H9 (cell line): ENCODE data around the gene UNC5C. TPM values are rescaled to one million over a fixed set of nuclear protein-coding genes. Genes with fewer than 3 reads are reported as not detected.

Experiments
- DNase-seq: peaks from one replicate; pipeline ENCODE4 v3.0.0-alpha.2; 2017
- H2AFZ ChIP-seq: one replicate; pipeline ENCODE4 v1.6.1; 2013; ENCODE audit warnings: mild to moderate bottlenecking, low read length, control low read depth, moderate library complexity
- H2AK5ac ChIP-seq: 2 replicates; pipeline ENCODE4 v1.6.1; 2013; ENCODE audit warnings: low read length, control low read depth, mixed read lengths; ENCODE audit not compliant: insufficient read length
- H2BK120ac ChIP-seq: one replicate; pipeline ENCODE4 v1.6.1; 2013; ENCODE audit warnings: low read depth, mild to moderate bottlenecking, low read length, control low read depth, inconsistent platforms; ENCODE audit not compliant: poor library complexity, severe bottlenecking
- H2BK12ac ChIP-seq: 2 replicates; pipeline ENCODE4 v1.6.1; 2013; ENCODE audit warnings: low read length, control low read depth, mixed read lengths, low read depth; ENCODE audit not compliant: insufficient read length
- H2BK15ac ChIP-seq: 2 replicates; pipeline ENCODE4 v1.6.1; 2013; ENCODE audit warnings: low read depth, low read length, control low read depth
- H2BK20ac ChIP-seq: one replicate; pipeline ENCODE4 v1.6.1; 2013; ENCODE audit warnings: low read depth, mild to moderate bottlenecking, low read length, control low read depth, inconsistent platforms; ENCODE audit not compliant: poor library complexity, severe bottlenecking
- H2BK5ac ChIP-seq: 2 replicates; pipeline ENCODE4 v1.6.1; 2013; ENCODE audit warnings: low read length, control low read depth, mixed read lengths; ENCODE audit not compliant: insufficient read length
- H3K14ac ChIP-seq: 2 replicates; pipeline ENCODE4 v1.6.1; 2013; ENCODE audit warnings: low read length, control low read depth; ENCODE audit not compliant: insufficient read depth
- H3K18ac ChIP-seq: 2 replicates; pipeline ENCODE4 v1.6.1; 2013; ENCODE audit warnings: low read depth, mild to moderate bottlenecking, mixed read lengths, low read length, control low read depth; ENCODE audit not compliant: insufficient read length
- H3K23ac ChIP-seq: 2 replicates; pipeline ENCODE4 v1.6.1; 2013; ENCODE audit warnings: low read length, control low read depth, mixed read lengths, low read depth; ENCODE audit not compliant: insufficient read length
- H3K23me2 ChIP-seq: 2 replicates; pipeline ENCODE4 v1.6.1; 2013; ENCODE audit warnings: low read depth, mild to moderate bottlenecking, mixed read lengths, low read length, control low read depth; ENCODE audit not compliant: insufficient read length, poor library complexity, severe bottlenecking
- H3K27ac ChIP-seq: 2 replicates; pipeline ENCODE4 v1.5.1; 2013; ENCODE audit warnings: low read length, control low read depth, mixed read lengths, low read depth; ENCODE audit not compliant: insufficient read length
- H3K27me3 ChIP-seq: 2 replicates; pipeline ENCODE4 v1.6.1; 2013; ENCODE audit warnings: low read length, control low read depth, inconsistent platforms; ENCODE audit not compliant: insufficient read depth
- H3K4ac ChIP-seq: 2 replicates; pipeline ENCODE4 v1.6.1; 2013; ENCODE audit warnings: low read depth, mild to moderate bottlenecking, control low read depth, inconsistent platforms, low read length, moderate library complexity
- H3K4me1 ChIP-seq: 2 replicates; pipeline ENCODE4 v1.6.1; 2013; ENCODE audit warnings: low read length, control low read depth, inconsistent platforms; ENCODE audit not compliant: insufficient read depth
- H3K4me2 ChIP-seq: 2 replicates; pipeline ENCODE4 v1.6.1; 2013; ENCODE audit warnings: low read length, control low read depth, mixed read lengths; ENCODE audit not compliant: insufficient read length, insufficient read depth
- H3K56ac ChIP-seq: 2 replicates; pipeline ENCODE4 v1.6.1; 2013; ENCODE audit warnings: low read depth, mild to moderate bottlenecking, mixed read lengths, low read length, control low read depth; ENCODE audit not compliant: insufficient read length
- H3K79me1 ChIP-seq: 2 replicates; pipeline ENCODE4 v1.6.1; 2013; ENCODE audit warnings: low read depth, mild to moderate bottlenecking, moderate library complexity, low read length, control low read depth, inconsistent platforms; ENCODE audit not compliant: insufficient read depth, poor library complexity, severe bottlenecking
- H3K79me2 ChIP-seq: 2 replicates; pipeline ENCODE4 v1.6.1; 2013; ENCODE audit warnings: low read length, control low read depth, inconsistent platforms; ENCODE audit not compliant: insufficient read depth
- H3K9ac ChIP-seq: 2 replicates; pipeline ENCODE4 v1.6.1; 2013; ENCODE audit warnings: low read length, control low read depth, mixed read lengths; ENCODE audit not compliant: insufficient read length; ENCODE audit errors: extremely low read depth
- H3K9me3 ChIP-seq: one replicate; pipeline ENCODE4 v1.6.1; 2013; ENCODE audit warnings: low read depth, low read length, inconsistent platforms; ENCODE audit not compliant: control insufficient read depth
- H3T11ph ChIP-seq: one replicate; pipeline ENCODE4 v1.6.1; 2013; ENCODE audit warnings: mild to moderate bottlenecking, low read length, control low read depth, inconsistent platforms
- H4K20me1 ChIP-seq: one replicate; pipeline ENCODE4 v1.6.1; 2013; ENCODE audit not compliant: control insufficient read depth, insufficient read length, insufficient read depth
- H4K5ac ChIP-seq: 2 replicates; pipeline ENCODE4 v1.6.1; 2013; ENCODE audit warnings: low read depth, mild to moderate bottlenecking, mixed read lengths, low read length, control low read depth; ENCODE audit not compliant: insufficient read length
- H4K8ac ChIP-seq: replicated peaks from 2 replicates; pipeline ENCODE4 v1.6.1; 2013; ENCODE audit warnings: low read length, control low read depth, mixed read lengths, low read depth; ENCODE audit not compliant: insufficient read length
- H4K91ac ChIP-seq: 2 replicates; pipeline ENCODE4 v1.6.1; 2013; ENCODE audit warnings: low read depth, mild to moderate bottlenecking, moderate library complexity, mixed read lengths, low read length, control low read depth; ENCODE audit not compliant: insufficient read length
- H3K27ac Mint-ChIP-seq, 3 experiments: 2 replicates in 2 of 3; 3 replicates in 1 of 3; pipeline ENCODE4 v1.8.0; 2020 to 2021; ENCODE audit warnings: mixed read lengths in 3 of 3, mild to moderate bottlenecking in 1 of 3, moderate library complexity in 1 of 3
- H3K27me3 Mint-ChIP-seq: 2 replicates; pipeline ENCODE4 v1.8.0; 2021; ENCODE audit warnings: low read depth, mild to moderate bottlenecking, moderate library complexity, mixed read lengths
- H3K36me3 Mint-ChIP-seq, 3 experiments: 2 replicates in 2 of 3; 3 replicates in 1 of 3; pipeline ENCODE4 v1.8.0; 2020 to 2021; ENCODE audit warnings: low read depth in 3 of 3, mixed read lengths in 3 of 3; ENCODE audit not compliant: insufficient read depth in 1 of 3
- H3K4me1 Mint-ChIP-seq, 2 experiments: 2 replicates each; pipeline ENCODE4 v1.8.0; 2020; ENCODE audit warnings: mixed read lengths in 2 of 2
- H3K4me3 Mint-ChIP-seq, 2 experiments: 2 replicates in 1 of 2; 3 replicates in 1 of 2; pipeline ENCODE4 v1.8.0; 2020 to 2021; ENCODE audit warnings: mild to moderate bottlenecking in 2 of 2, mixed read lengths in 2 of 2, moderate library complexity in 1 of 2
- H3K9me3 Mint-ChIP-seq, 2 experiments: 2 replicates in 1 of 2; 3 replicates in 1 of 2; pipeline ENCODE4 v1.8.0; 2020; ENCODE audit warnings: mild to moderate bottlenecking in 2 of 2, mixed read lengths in 2 of 2, moderate library complexity in 1 of 2
- CTCF ChIP-seq: fragments of 200-600 bp; sonication (generic); conservative IDR thresholded peaks from 3 replicates; pipeline ENCODE4 v1.8.0; 2021; ENCODE audit warnings: antibody characterized with exemption, mild to moderate bottlenecking
- WGBS: extraction: QIAGEN DNeasy Blood & Tissue Kit; methylation state at CpG from one replicate; pipeline ENCODE4 v1.1.7; 2013; ENCODE audit warnings: missing lambda C conversion rate, low lambda C conversion rate, mixed read lengths; ENCODE audit not compliant: insufficient read length; ENCODE audit errors: extremely low coverage; 5-methylcytosine and 5-hydroxymethylcytosine counted together
- total RNA-seq: library from RNA; stranded (reverse); gene quantifications from 2 replicates; pipeline ENCODE4 v1.2.1, GENCODE V29; 2021

The UNC5C gene
- total RNA-seq, 1 experiment from 2014 or later: not detected

GRCh38 chr4:95508421-95508820 lies 40.4 kb downstream of the UNC5C start:
- H2AK5ac ChIP-seq: no peak overlapping the region
- H2BK12ac ChIP-seq: no peak overlapping the region
- H2BK5ac ChIP-seq: no peak overlapping the region
- no peak overlapping the region for H3K56ac ChIP-seq
- no peaks in the 10 kb centered on the region for H3K27me3 ChIP-seq
- no peak for TF ChIP-seq CTCF
- H2BK15ac ChIP-seq: no peak overlapping the region
- H3K18ac ChIP-seq: no peak overlapping the region
- no peak overlapping the region for H2AFZ ChIP-seq
- no peak overlapping the region for H3K23ac ChIP-seq
- H3K36me3 Mint-ChIP-seq: no peaks in the 10 kb centered on the region; a peak in 1 of 7 replicates
- H3K23me2 ChIP-seq: no peaks in the 10 kb centered on the region
- no peak overlapping the region for H2BK120ac ChIP-seq
- no peaks in the 10 kb centered on the region for H3K27me3 Mint-ChIP-seq
- no peak overlapping the region for H3K4me2 ChIP-seq
- WGBS: no CpG with 5 or more reads among the region's 1 CpG
- no peak overlapping the region for H3K27ac ChIP-seq
- H3K79me2 ChIP-seq: no peaks in the 10 kb centered on the region
- no peak overlapping the region for H3K4ac ChIP-seq
- H4K20me1 ChIP-seq: no peaks in the 10 kb centered on the region
- H4K5ac ChIP-seq: no peak overlapping the region
- no peak overlapping the region for H3K14ac ChIP-seq
- H3K9ac ChIP-seq: no peak overlapping the region
- no peaks in the 10 kb centered on the region for H3K9me3 ChIP-seq
- no peak overlapping the region for H3K4me3 Mint-ChIP-seq
- H3T11ph ChIP-seq: no peak overlapping the region
- DNase-seq: no peak
- H2BK20ac ChIP-seq: no peak overlapping the region
- H4K8ac ChIP-seq: no peak overlapping the region
- H3K4me1 ChIP-seq: no peaks in the 10 kb centered on the region; the same call in 1 of the 2 replicates
- H3K79me1 ChIP-seq: no peaks in the 10 kb centered on the region
- no peak overlapping the region for H4K91ac ChIP-seq
- H3K4me1 Mint-ChIP-seq: peaks cover 7 to 10% of the 10 kb centered on the region in 2 experiments
- H3K27ac Mint-ChIP-seq: no peak overlapping the region
- H3K9me3 Mint-ChIP-seq: no peaks in the 10 kb centered on the region
